Adrenal gland (tissue), 5 donors: ENCODE results near the gene TMEM97.

ENCODE experiments used
- POLR2A ChIP-seq, 2 donors: fragments of 450-650 bp; IDR thresholded peaks; one replicate each; pipeline ENCODE4 v1.6.1; 2017; ENCODE audit warnings: antibody characterized with exemption in 2 of 2, mild to moderate bottlenecking in 2 of 2, moderate library complexity in 1 of 2
- TF ChIP-seq, protein P1 (sequence below), 6 experiments: fragments of 450-650 bp in 4 of 6; fragments of 200-600 bp in 2 of 6; sonication (generic) in 1 of 6; IDR thresholded peaks; 1 replicate in 5 of 6; 2 replicates in 1 of 6; pipeline versions ENCODE4 v1.5.1 to v1.8.0; 2016 to 2021; ENCODE audit warnings: antibody characterized with exemption in 6 of 6, mild to moderate bottlenecking in 2 of 6, moderate library complexity in 1 of 6
- donor health status: DM: no; HTN: no; CAD: no.

DNA sequence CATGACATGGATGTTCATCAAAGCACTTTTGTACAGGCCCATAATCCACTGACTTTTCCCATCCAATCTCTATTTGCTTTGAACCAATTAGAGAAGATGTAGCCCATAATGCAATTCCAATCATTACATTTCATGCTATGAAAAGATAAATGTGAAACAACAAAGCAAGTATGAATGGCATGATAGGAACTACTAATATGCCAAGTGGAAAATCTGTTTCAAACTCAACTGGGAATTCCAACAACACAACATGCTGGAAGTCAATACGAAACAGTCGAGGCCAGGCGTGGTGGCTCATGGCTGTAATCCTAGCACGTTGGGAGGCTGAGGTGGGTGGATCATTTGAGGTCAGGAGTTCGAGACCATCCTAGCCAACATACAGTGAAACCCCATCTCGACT lies 39.6 kb upstream of the TMEM97 start:
- TF ChIP-seq, protein P1, sequence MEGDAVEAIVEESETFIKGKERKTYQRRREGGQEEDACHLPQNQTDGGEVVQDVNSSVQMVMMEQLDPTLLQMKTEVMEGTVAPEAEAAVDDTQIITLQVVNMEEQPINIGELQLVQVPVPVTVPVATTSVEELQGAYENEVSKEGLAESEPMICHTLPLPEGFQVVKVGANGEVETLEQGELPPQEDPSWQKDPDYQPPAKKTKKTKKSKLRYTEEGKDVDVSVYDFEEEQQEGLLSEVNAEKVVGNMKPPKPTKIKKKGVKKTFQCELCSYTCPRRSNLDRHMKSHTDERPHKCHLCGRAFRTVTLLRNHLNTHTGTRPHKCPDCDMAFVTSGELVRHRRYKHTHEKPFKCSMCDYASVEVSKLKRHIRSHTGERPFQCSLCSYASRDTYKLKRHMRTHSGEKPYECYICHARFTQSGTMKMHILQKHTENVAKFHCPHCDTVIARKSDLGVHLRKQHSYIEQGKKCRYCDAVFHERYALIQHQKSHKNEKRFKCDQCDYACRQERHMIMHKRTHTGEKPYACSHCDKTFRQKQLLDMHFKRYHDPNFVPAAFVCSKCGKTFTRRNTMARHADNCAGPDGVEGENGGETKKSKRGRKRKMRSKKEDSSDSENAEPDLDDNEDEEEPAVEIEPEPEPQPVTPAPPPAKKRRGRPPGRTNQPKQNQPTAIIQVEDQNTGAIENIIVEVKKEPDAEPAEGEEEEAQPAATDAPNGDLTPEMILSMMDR (IDR thresholded peaks at IDR 0.05) = no peak
- no peak for TF ChIP-seq POLR2A (IDR thresholded peaks at IDR 0.05)
